ENCODE results near the gene HMG20A.

DNA sequence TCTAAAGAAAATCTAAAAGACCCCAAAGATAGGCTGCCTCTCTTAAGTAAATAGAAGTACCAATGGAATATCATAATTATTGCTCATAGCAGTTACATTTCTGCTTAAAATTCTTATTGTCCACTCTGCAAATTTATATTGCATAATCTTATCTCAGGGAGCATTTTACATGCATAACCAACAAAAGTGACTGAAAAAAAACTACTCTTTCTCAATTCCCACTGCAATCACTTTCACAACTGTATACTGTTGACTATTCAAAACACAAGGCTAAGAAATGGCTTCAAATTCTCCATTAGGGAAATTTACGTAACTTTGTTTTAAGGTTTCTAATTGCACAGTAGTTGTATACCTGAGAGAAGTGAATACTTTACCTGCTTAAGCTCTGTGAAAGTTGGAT, 56.3 kb downstream of the HMG20A start:
- TF ChIP-seq, protein P1, sequence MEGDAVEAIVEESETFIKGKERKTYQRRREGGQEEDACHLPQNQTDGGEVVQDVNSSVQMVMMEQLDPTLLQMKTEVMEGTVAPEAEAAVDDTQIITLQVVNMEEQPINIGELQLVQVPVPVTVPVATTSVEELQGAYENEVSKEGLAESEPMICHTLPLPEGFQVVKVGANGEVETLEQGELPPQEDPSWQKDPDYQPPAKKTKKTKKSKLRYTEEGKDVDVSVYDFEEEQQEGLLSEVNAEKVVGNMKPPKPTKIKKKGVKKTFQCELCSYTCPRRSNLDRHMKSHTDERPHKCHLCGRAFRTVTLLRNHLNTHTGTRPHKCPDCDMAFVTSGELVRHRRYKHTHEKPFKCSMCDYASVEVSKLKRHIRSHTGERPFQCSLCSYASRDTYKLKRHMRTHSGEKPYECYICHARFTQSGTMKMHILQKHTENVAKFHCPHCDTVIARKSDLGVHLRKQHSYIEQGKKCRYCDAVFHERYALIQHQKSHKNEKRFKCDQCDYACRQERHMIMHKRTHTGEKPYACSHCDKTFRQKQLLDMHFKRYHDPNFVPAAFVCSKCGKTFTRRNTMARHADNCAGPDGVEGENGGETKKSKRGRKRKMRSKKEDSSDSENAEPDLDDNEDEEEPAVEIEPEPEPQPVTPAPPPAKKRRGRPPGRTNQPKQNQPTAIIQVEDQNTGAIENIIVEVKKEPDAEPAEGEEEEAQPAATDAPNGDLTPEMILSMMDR (conservative IDR thresholded peaks at IDR 0.05; ENCODE audit: low read length), result no peak
- TF ChIP-seq EZH2phosphoT487 (IDR thresholded peaks at IDR 0.05; ENCODE audit: borderline replicate concordance), result no peak
